HG02763 (cell line): ENCODE results near the gene AGPAT3.

Experiments used
- ATAC-seq: cut with Tn5 transposase; IDR thresholded peaks from one replicate; pipeline ENCODE4 v1.9.1; 2021; ENCODE audit warnings: mild to moderate bottlenecking, moderate library complexity; ENCODE audit not compliant: unreplicated experiment

Gene AGPAT3

GRCh38 chr21:43861706-43862105 lies 3.3 kb upstream of the AGPAT3 start:
- ATAC-seq: no peak

GRCh38 chr21:43864313-43864961 lies 586 bp upstream of the AGPAT3 start:
- ATAC-seq: no peak

- no peak for ATAC-seq
Measured at GRCh38 chr21:43865540-43866259, 677 bp downstream of the AGPAT3 start.

GRCh38 chr21:43866260-43866629 lies 1.2 kb downstream of the AGPAT3 start:
- ATAC-seq: no peak

GRCh38 chr21:43866659-43867331 lies 1.8 kb downstream of the AGPAT3 start:
- ATAC-seq: no peak

GRCh38 chr21:43867332-43867703 lies 2.3 kb downstream of the AGPAT3 start:
- ATAC-seq: no peak

GRCh38 chr21:43867948-43868347 lies 2.9 kb downstream of the AGPAT3 start:
- ATAC-seq: no peak

GRCh38 chr21:43868461-43868860 lies 3.4 kb downstream of the AGPAT3 start:
- ATAC-seq: no peak

GRCh38 chr21:43869486-43870325 lies 4.7 kb downstream of the AGPAT3 start:
- ATAC-seq: no peak

- ATAC-seq: no peak
Measured at GRCh38 chr21:43871487-43871886, 6.5 kb downstream of the AGPAT3 start.

- ATAC-seq: no peak
Measured at GRCh38 chr21:43872531-43873197, 7.6 kb downstream of the AGPAT3 start.

- ATAC-seq: no peak
Measured at GRCh38 chr21:43873673-43874072, 8.7 kb downstream of the AGPAT3 start.

GRCh38 chr21:43874085-43874805 lies 9.2 kb downstream of the AGPAT3 start:
- ATAC-seq: no peak

GRCh38 chr21:43876605-43877004 lies 11.6 kb downstream of the AGPAT3 start:
- no peak for ATAC-seq

- ATAC-seq: no peak
Measured at GRCh38 chr21:43877936-43878575, 13.0 kb downstream of the AGPAT3 start.

- ATAC-seq: no peak
Measured at GRCh38 chr21:43879348-43880110, 14.5 kb downstream of the AGPAT3 start.

GRCh38 chr21:43880111-43880985 lies 15.3 kb downstream of the AGPAT3 start:
- no peak for ATAC-seq

GRCh38 chr21:43881283-43881682 lies 16.3 kb downstream of the AGPAT3 start:
- no peak for ATAC-seq
